Tibial nerve (tissue), 4 donors: ENCODE results near the gene TMEM191C. TPM values are rescaled to one million over a fixed set of nuclear protein-coding genes. Genes with fewer than 3 reads are reported as not detected.
"Not testable (repeated sequence)": the region's sequence is repeated elsewhere in the genome, so short reads cannot be mapped to it uniquely, and the experiment has no call there.

Experiments used
- DNase-seq, 2 donors: peaks; one replicate each; pipeline ENCODE4 v3.0.0-alpha.2; 2019; ENCODE audit warnings: low spot score in 2 of 2
- H3K27ac ChIP-seq, 4 donors: fragments of 200-600 bp; sonication (generic) in 3 of 4; one replicate each; pipeline ENCODE4 v1.5.1; 2017 to 2019; ENCODE audit warnings: mild to moderate bottlenecking in 1 of 4
- H3K27me3 ChIP-seq, 2 donors: fragments of 200-600 bp; sonication (generic) in 1 of 2; one replicate each; pipeline versions ENCODE4 v1.5.1 to v1.6.0; 2017 to 2019
- H3K36me3 ChIP-seq, 3 donors: fragments of 200-600 bp; sonication (generic); one replicate each; pipeline ENCODE4 v1.5.1; 2018 to 2019
- H3K4me1 ChIP-seq, 4 donors: fragments of 200-600 bp; sonication (generic) in 3 of 4; one replicate each; pipeline ENCODE4 v1.5.1; 2017 to 2019
- H3K4me3 ChIP-seq, 4 donors: fragments of 200-600 bp; sonication (generic) in 3 of 4; one replicate each; pipeline ENCODE4 v1.5.1; 2017 to 2019; ENCODE audit warnings: mild to moderate bottlenecking in 1 of 4, moderate library complexity in 1 of 4
- H3K9me3 ChIP-seq, 4 donors: fragments of 200-600 bp; sonication (generic) in 3 of 4; one replicate each; pipeline ENCODE4 v1.5.1; 2017 to 2019
- WGBS, 2 donors: methylation state at CpG; one replicate each; pipeline ENCODE4 v1.1.5; 2018; 5-methylcytosine and 5-hydroxymethylcytosine counted together
- total RNA-seq, 4 donors: library from RNA; depleted of rRNA; stranded (reverse); fragments of >200 nt; gene quantifications; one replicate each; pipeline ENCODE4 v1.1.0, GENCODE V29; 2016

The TMEM191C gene
- total RNA-seq, 4 donors from 2014 or later: 0.98 to 5.4 (median 4.4) TPM; not detected in 1

GRCh38 chr22:21472984-21473383, 5.8 kb downstream of the TMEM191C start:
- H3K4me3 ChIP-seq, H3K27ac ChIP-seq, H3K9me3 ChIP-seq, H3K27me3 ChIP-seq, H3K36me3 ChIP-seq, H3K4me1 ChIP-seq, DNase-seq: not testable (repeated sequence)
- WGBS, 2 donors: no CpG with 5 or more reads among the region's 11 CpGs

GRCh38 chr22:21473664-21474063, 6.5 kb downstream of the TMEM191C start:
- not testable (repeated sequence) for H3K27ac ChIP-seq, H3K36me3 ChIP-seq, H3K4me1 ChIP-seq, DNase-seq, H3K27me3 ChIP-seq, H3K9me3 ChIP-seq, H3K4me3 ChIP-seq
- no CpG with 5 or more reads among the region's 13 CpGs for WGBS, 2 donors

- H3K9me3 ChIP-seq, H3K36me3 ChIP-seq, DNase-seq, H3K27me3 ChIP-seq, H3K4me1 ChIP-seq, H3K27ac ChIP-seq, H3K4me3 ChIP-seq: not testable (repeated sequence)
- 52% methylated on average over 5 of the region's 14 CpGs; no CpG with 5 or more reads in 1 of the 2 donors for WGBS, 2 donors
These were observed 16.9 kb downstream of the TMEM191C start for GRCh38 chr22:21484039-21484438.

GRCh38 chr22:21487723-21488122, 20.5 kb downstream of the TMEM191C start:
- not testable (repeated sequence) for H3K4me3 ChIP-seq, H3K9me3 ChIP-seq, DNase-seq, H3K4me1 ChIP-seq, H3K27ac ChIP-seq, H3K36me3 ChIP-seq, H3K27me3 ChIP-seq
- no CpG with 5 or more reads among the region's 17 CpGs for WGBS, 2 donors

- not testable (repeated sequence) for H3K27ac ChIP-seq, H3K9me3 ChIP-seq, H3K4me1 ChIP-seq, H3K36me3 ChIP-seq, H3K4me3 ChIP-seq, H3K27me3 ChIP-seq, DNase-seq
- no CpG with 5 or more reads among the region's 11 CpGs for WGBS, 2 donors
These were observed 22.0 kb downstream of the TMEM191C start for GRCh38 chr22:21489149-21489680.

GRCh38 chr22:21490556-21490955, 23.4 kb downstream of the TMEM191C start:
- not testable (repeated sequence) for H3K36me3 ChIP-seq, H3K27ac ChIP-seq, H3K4me1 ChIP-seq, H3K9me3 ChIP-seq, DNase-seq, H3K4me3 ChIP-seq, H3K27me3 ChIP-seq
- WGBS, 2 donors: 100% methylated on average over 1 of the region's 6 CpGs; no CpG with 5 or more reads in 1 of the 2 donors

GRCh38 chr22:21492271-21492670, 25.1 kb downstream of the TMEM191C start:
- not testable (repeated sequence) for DNase-seq, H3K27me3 ChIP-seq, H3K4me3 ChIP-seq, H3K27ac ChIP-seq, H3K36me3 ChIP-seq, H3K9me3 ChIP-seq, H3K4me1 ChIP-seq
- WGBS, 2 donors: no CpG with 5 or more reads among the region's 8 CpGs

- H3K27ac ChIP-seq, H3K27me3 ChIP-seq, H3K36me3 ChIP-seq, H3K9me3 ChIP-seq, H3K4me1 ChIP-seq, H3K4me3 ChIP-seq, DNase-seq: not testable (repeated sequence)
- WGBS, 2 donors: no CpG with 5 or more reads among the region's 23 CpGs
These were observed 26.9 kb downstream of the TMEM191C start for GRCh38 chr22:21493789-21494782.

- H3K4me1 ChIP-seq, H3K27me3 ChIP-seq, H3K27ac ChIP-seq, H3K4me3 ChIP-seq, DNase-seq, H3K36me3 ChIP-seq, H3K9me3 ChIP-seq: not testable (repeated sequence)
- no CpG with 5 or more reads among the region's 4 CpGs for WGBS, 2 donors
These were observed 30.8 kb downstream of the TMEM191C start for GRCh38 chr22:21497984-21498383.

GRCh38 chr22:21498489-21498888, 31.3 kb downstream of the TMEM191C start:
- not testable (repeated sequence) for H3K4me3 ChIP-seq, H3K27ac ChIP-seq, H3K27me3 ChIP-seq, H3K9me3 ChIP-seq, H3K4me1 ChIP-seq, H3K36me3 ChIP-seq, DNase-seq
- WGBS, 2 donors: no CpG with 5 or more reads among the region's 7 CpGs

GRCh38 chr22:21499623-21500506, 32.7 kb downstream of the TMEM191C start:
- not testable (repeated sequence) for H3K27me3 ChIP-seq
- WGBS, 2 donors: no CpG with 5 or more reads among the region's 16 CpGs

GRCh38 chr22:21510397-21510796, 43.2 kb downstream of the TMEM191C start:
- H3K4me3 ChIP-seq, DNase-seq, H3K36me3 ChIP-seq, H3K27ac ChIP-seq, H3K9me3 ChIP-seq, H3K4me1 ChIP-seq, H3K27me3 ChIP-seq: not testable (repeated sequence)
- WGBS, 2 donors: no CpG with 5 or more reads among the region's 9 CpGs

More at GRCh38 chr22:21499623-21500506, 32.7 kb downstream of the TMEM191C start:
- not testable (repeated sequence) for H3K4me3 ChIP-seq, H3K4me1 ChIP-seq, H3K9me3 ChIP-seq, H3K27ac ChIP-seq, DNase-seq, H3K36me3 ChIP-seq

- WGBS, 2 donors: 64 to 79% methylated on average over 1 to 5 of the region's 11 CpGs
- H3K36me3 ChIP-seq, DNase-seq, H3K27ac ChIP-seq, H3K4me1 ChIP-seq, H3K4me3 ChIP-seq, H3K9me3 ChIP-seq, H3K27me3 ChIP-seq: not testable (repeated sequence)
These were observed 44.8 kb downstream of the TMEM191C start for GRCh38 chr22:21512022-21512421.
